LNCaP clone FGC (cell line): ENCODE results near the gene SPAG9.

Source experiments
- DNase-seq: peaks from one replicate; pipeline ENCODE4 v3.0.0-alpha.2; 2011; ENCODE audit warnings: low read depth
- H3K4me3 ChIP-seq: 2 replicates; pipeline ENCODE4 v1.5.1; 2011; ENCODE audit warnings: mild to moderate bottlenecking, low read depth, low read length, control low read depth
- TF ChIP-seq, protein P1 (sequence below): IDR thresholded peaks from 2 replicates; pipeline ENCODE4 v1.5.1; 2012; ENCODE audit warnings: mild to moderate bottlenecking; ENCODE audit not compliant: control insufficient read depth, insufficient read depth; ENCODE audit errors: extremely low read depth

Gene SPAG9

GRCh38 chr17:50957600-50958575 is 162.8 kb downstream of the SPAG9 start:
- H3K4me3 ChIP-seq = no peak overlapping the region
- no peak for DNase-seq
- TF ChIP-seq, protein P1, sequence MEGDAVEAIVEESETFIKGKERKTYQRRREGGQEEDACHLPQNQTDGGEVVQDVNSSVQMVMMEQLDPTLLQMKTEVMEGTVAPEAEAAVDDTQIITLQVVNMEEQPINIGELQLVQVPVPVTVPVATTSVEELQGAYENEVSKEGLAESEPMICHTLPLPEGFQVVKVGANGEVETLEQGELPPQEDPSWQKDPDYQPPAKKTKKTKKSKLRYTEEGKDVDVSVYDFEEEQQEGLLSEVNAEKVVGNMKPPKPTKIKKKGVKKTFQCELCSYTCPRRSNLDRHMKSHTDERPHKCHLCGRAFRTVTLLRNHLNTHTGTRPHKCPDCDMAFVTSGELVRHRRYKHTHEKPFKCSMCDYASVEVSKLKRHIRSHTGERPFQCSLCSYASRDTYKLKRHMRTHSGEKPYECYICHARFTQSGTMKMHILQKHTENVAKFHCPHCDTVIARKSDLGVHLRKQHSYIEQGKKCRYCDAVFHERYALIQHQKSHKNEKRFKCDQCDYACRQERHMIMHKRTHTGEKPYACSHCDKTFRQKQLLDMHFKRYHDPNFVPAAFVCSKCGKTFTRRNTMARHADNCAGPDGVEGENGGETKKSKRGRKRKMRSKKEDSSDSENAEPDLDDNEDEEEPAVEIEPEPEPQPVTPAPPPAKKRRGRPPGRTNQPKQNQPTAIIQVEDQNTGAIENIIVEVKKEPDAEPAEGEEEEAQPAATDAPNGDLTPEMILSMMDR = no peak

DNA sequence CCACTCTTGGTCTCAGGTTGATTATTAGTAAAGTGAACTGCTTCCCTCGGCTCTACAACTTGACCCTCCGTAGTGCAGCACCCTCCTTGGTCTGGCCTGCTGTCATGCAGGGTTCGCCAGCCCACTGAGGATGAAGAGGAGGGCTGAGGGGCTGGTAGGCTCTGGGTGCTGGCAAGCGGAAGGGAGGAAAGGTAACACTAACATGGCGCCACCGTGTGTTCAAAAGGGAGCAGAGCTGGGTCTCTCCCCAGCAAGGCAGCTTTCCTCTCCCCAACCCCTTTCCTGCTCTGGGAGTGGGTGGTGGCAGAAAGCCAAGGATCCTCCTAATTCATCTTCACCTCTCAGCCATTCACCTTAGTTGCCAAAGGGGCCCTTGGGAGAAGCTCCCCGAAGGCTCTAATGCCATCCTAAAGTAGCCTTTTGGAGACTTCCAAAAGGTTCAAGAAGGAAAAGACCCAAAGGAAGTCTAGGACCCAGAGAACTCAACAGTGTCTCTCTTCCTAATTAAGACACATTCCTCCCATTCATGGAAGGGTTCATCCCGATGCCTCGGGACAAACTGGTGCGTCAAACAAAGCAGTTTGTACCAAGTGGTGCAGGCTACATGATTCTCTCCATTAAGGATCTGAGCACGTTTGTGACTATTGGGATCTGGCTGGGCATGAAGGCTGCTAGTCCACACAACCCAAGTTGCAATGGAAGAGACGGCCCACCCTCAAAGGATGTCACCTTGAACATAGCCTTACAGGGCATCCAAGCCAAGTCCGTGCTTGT is 163.7 kb downstream of the SPAG9 start:
- TF ChIP-seq, protein P1 = peak; percentile 77
- H3K4me3 ChIP-seq = no peak overlapping the region
- no peak for DNase-seq

GRCh38 chr17:50956409-50956749 is 164.3 kb downstream of the SPAG9 start:
- no peak for DNase-seq
- no peak overlapping the region for H3K4me3 ChIP-seq
- TF ChIP-seq, protein P1 = no peak

DNA sequence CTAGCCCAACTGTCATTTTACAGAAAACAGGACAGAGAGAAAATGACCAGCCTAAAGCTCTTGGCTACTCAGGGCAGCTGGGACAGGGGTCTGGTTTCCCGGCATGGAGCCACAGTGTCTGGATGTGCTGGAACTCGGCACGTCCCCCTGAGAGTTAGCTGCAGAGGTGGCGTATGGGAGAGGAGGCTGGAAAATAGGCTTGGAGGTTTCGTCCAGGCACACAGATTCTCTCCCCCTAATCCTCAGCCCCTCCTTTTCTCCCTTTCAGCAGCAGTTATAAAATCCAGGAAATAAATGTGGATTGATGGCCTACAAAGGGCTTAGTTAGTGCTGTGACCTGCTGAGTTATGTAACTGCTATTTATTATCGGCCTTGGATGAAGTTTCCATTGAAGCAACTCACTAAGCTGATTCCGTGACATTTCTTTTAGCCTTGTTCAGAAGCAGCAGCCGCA is 165.0 kb downstream of the SPAG9 start:
- H3K4me3 ChIP-seq = no peak overlapping the region
- DNase-seq = no peak
- TF ChIP-seq, protein P1 = no peak

GRCh38 chr17:50955160-50955559 is 165.5 kb downstream of the SPAG9 start:
- no peak for DNase-seq
- TF ChIP-seq, protein P1 = no peak
- H3K4me3 ChIP-seq = no peak overlapping the region

- H3K4me3 ChIP-seq = no peak overlapping the region
- no peak for DNase-seq
- TF ChIP-seq, protein P1 = no peak
These were observed 166.0 kb downstream of the SPAG9 start for GRCh38 chr17:50954641-50955121.
